GM12878 (cell line): Measurements from ENCODE around the gene CXCL8. TPM values are rescaled to one million over a fixed set of nuclear protein-coding genes. Genes with fewer than 3 reads are reported as not detected.

ENCODE experiments used
- ATAC-seq: fragments of 200-7000 bp; cut with Tn5 transposase; 3 replicates; pipeline ENCODE4 v1.9.1; 2020; ENCODE audit warnings: mild to moderate bottlenecking, moderate library complexity
- BruUV-seq: library from RNA; stranded (reverse); fragments of 400-500 nt; replicated peaks from 2 replicates; lab custom pipeline; 2021; lab: Mats Ljungman, UMichigan
- CTCF ChIA-PET: fragments of 300-600 bp; sonication (Branson Sonifier 250); formaldehyde crosslinking; extraction: SDS; loops from one replicate; lab custom pipeline; 2021; ENCODE audit warnings: inconsistent platforms; lab: Yijun Ruan, JAX
- POLR2A ChIA-PET: fragments of 350-600 bp; formaldehyde crosslinking; extraction: SDS; loops from one replicate; lab custom pipeline; 2021; ENCODE audit warnings: inconsistent platforms; lab: Charles Lee
- RAD21 ChIA-PET: fragments of 300-600 bp; sonication (Branson Sonifier 250); formaldehyde crosslinking; loops from one replicate; lab custom pipeline; 2023; ENCODE audit warnings: antibody characterized with exemption; ENCODE audit not compliant: unreplicated experiment; lab: Charles Lee
- SMC1A ChIA-PET: fragments of 300-600 bp; sonication (Branson Sonifier 250); formaldehyde crosslinking; loops from one replicate; lab custom pipeline; 2023; ENCODE audit not compliant: unreplicated experiment, uncharacterized antibody; lab: Charles Lee
- DNase-seq: peaks from one replicate; pipeline ENCODE4 v3.0.0-alpha.2; 2011; ENCODE audit warnings: low read depth, low spot score
- FAIRE-seq: peaks from 3 replicates; lab custom pipeline; 2011; peaks lifted over from hg19 to GRCh38; lab: Jason Lieb, UNC
- H2AFZ ChIP-seq: 2 replicates; pipeline ENCODE4 v1.6.0; 2011; ENCODE audit warnings: low read depth, low read length, control low read depth; ENCODE audit not compliant: control insufficient read depth
- H3K27ac ChIP-seq: 2 replicates; pipeline ENCODE4 v1.5.1; 2011; ENCODE audit warnings: control low read depth; ENCODE audit not compliant: control insufficient read depth, insufficient read depth
- H3K27me3 ChIP-seq, 2 experiments: replicated peaks in 1 of 2; 2 replicates each; pipeline versions ENCODE4 v1.6.0 to v1.6.1; 2011; ENCODE audit warnings: low read length in 1 of 2; ENCODE audit not compliant: control insufficient read depth in 2 of 2, insufficient read depth in 2 of 2
- H3K36me3 ChIP-seq, 2 experiments: 2 replicates each; pipeline ENCODE4 v1.5.1; 2011; ENCODE audit warnings: low read length in 1 of 2; ENCODE audit not compliant: control insufficient read depth in 2 of 2, insufficient read depth in 2 of 2
- H3K4me1 ChIP-seq: 2 replicates; pipeline ENCODE4 v1.6.1; 2011; ENCODE audit warnings: mild to moderate bottlenecking, low read length, moderate library complexity, mixed read lengths; ENCODE audit not compliant: control insufficient read depth, insufficient read depth
- H3K4me2 ChIP-seq: 2 replicates; pipeline ENCODE4 v1.6.0; 2011; ENCODE audit warnings: control low read depth; ENCODE audit not compliant: control insufficient read depth, insufficient read depth
- H3K4me3 ChIP-seq: fragments of 200-600 bp; sonication (generic); 2 replicates; pipeline ENCODE4 v1.5.1; 2016
- H3K79me2 ChIP-seq: 2 replicates; pipeline ENCODE4 v1.6.0; 2011; ENCODE audit warnings: low read length; ENCODE audit not compliant: control insufficient read depth, insufficient read depth
- H3K9ac ChIP-seq: 2 replicates; pipeline ENCODE4 v1.8.0; 2011; ENCODE audit warnings: low read length, control low read depth, mixed read lengths; ENCODE audit not compliant: control insufficient read depth, insufficient read depth
- H3K9me3 ChIP-seq: replicated peaks from 3 replicates; pipeline ENCODE4 v1.5.1; 2011; ENCODE audit warnings: mild to moderate bottlenecking, low read length; ENCODE audit not compliant: control insufficient read depth, insufficient read depth
- H4K20me1 ChIP-seq: 2 replicates; pipeline ENCODE4 v1.6.0; 2011; ENCODE audit not compliant: control insufficient read depth, insufficient read depth
- CEBPB ChIP-seq, 2 experiments: fragments of 150-350 bp in 1 of 2; IDR thresholded peaks; 2 replicates each; pipeline ENCODE4 v1.6.1; 2012 to 2014; ENCODE audit warnings: low read depth in 2 of 2, low read length in 2 of 2, borderline replicate concordance in 1 of 2, inconsistent platforms in 1 of 2
- ETV6 ChIP-seq, 2 experiments: fragments of 450-650 bp in 1 of 2; IDR thresholded peaks in 1 of 2; conservative IDR thresholded peaks in 1 of 2; 2 replicates each; pipeline ENCODE4 v1.6.1; 2014; ENCODE audit warnings: antibody characterized with exemption in 1 of 2, borderline replicate concordance in 1 of 2, low read depth in 1 of 2, mild to moderate bottlenecking in 1 of 2, moderate library complexity in 1 of 2
- JUNB ChIP-seq: IDR thresholded peaks from 2 replicates; pipeline ENCODE4 v1.6.1; 2016; ENCODE audit warnings: antibody characterized with exemption, mild to moderate bottlenecking
- MTA2 ChIP-seq: fragments of 450-650 bp; IDR thresholded peaks from 2 replicates; pipeline ENCODE4 v1.6.1; 2016; ENCODE audit warnings: low read depth, mild to moderate bottlenecking, moderate library complexity
- SMAD5 ChIP-seq: IDR thresholded peaks from 2 replicates; pipeline ENCODE4 v1.6.1; 2016; ENCODE audit warnings: antibody characterized with exemption, low read depth
- TAF1 ChIP-seq: IDR thresholded peaks from 2 replicates; pipeline ENCODE4 v1.6.1; 2011; ENCODE audit warnings: mild to moderate bottlenecking, low read depth, low read length, borderline replicate concordance
- WGBS: methylation state at CpG from one replicate; pipeline ENCODE4 v1.1.6; 2016; ENCODE audit warnings: low lambda C conversion rate; ENCODE audit not compliant: insufficient replicate concordance, insufficient coverage; ENCODE audit errors: missing lambda C conversion rate; 5-methylcytosine and 5-hydroxymethylcytosine counted together
- in situ Hi-C: fragments of 300-500 bp; cut with MboI; formaldehyde crosslinking; loops from 9 replicates; pipeline ENCODE4 v1.14.3; 2018; ENCODE audit warnings: mixed read lengths
- intact Hi-C: fragments of 100-400 bp; cut with micrococcal nuclease; formaldehyde crosslinking; loops from one replicate; pipeline ENCODE4 v1.14.2; 2022; ENCODE audit not compliant: unreplicated experiment
- polyA plus RNA-seq, 11 experiments: library from polyadenylated mRNA; depleted of rRNA in 4 of 11; unstranded in 6 of 11; stranded (reverse) in 5 of 11; fragments of >200 nt; fragmentation: Nextera tagmentation in 4 of 11; fragmentation: Illumina TruSeq in 1 of 11; extraction: Ambion mirVana in 4 of 11; extraction: Trizol in 1 of 11; gene quantifications; 1 replicate in 1 of 11; 2 replicates in 10 of 11; pipeline versions ENCODE4 v1.2.1 to v1.2.3, GENCODE V29; 2011 to 2016; ENCODE audit warnings: inconsistent platforms in 2 of 11, missing spikeins in 2 of 11, low read depth in 1 of 11
- total RNA-seq, 4 experiments: library from RNA; depleted of rRNA in 3 of 4; stranded (reverse); fragments of >200 nt in 3 of 4; fragmentation: Illumina TruSeq in 1 of 4; extraction: Trizol in 1 of 4; gene quantifications; 2 replicates each; pipeline versions ENCODE4 v1.2.1 to v1.2.3, GENCODE V29; 2013 to 2021
- TF ChIP-seq, protein P1 (sequence below): fragments of 450-650 bp; formaldehyde crosslinking; IDR thresholded peaks from 2 replicates; pipeline ENCODE4 v1.5.0; 2022; ENCODE audit warnings: mild to moderate bottlenecking, missing genetic modification characterization

The CXCL8 gene
- total and polyA plus RNA-seq, 10 of the 15 experiments (the other 5 are each of a cell fraction or from before 2014, with no cell fraction given) = 0.09 to 0.36 (median 0.19) TPM; not detected in 1

GRCh38 chr4:73703320-73703719 is 37.0 kb upstream of the CXCL8 start:
- no peaks in the 10 kb centered on the region for H4K20me1 ChIP-seq
- no peak overlapping the region for H3K4me3 ChIP-seq
- no peak for ATAC-seq
- DNase-seq = no peak
- no peak for FAIRE-seq
- H3K4me2 ChIP-seq = no peak overlapping the region
- no peaks in the 10 kb centered on the region for H3K36me3 ChIP-seq
- intact Hi-C loops = no loop called here
- TF ChIP-seq MTA2 (no peak), JUNB (no peak), ETV6 (conservative IDR thresholded peaks at IDR 0.05 in 1 of 2, IDR thresholded peaks at IDR 0.05 in 1 of 2; ENCODE audit: borderline replicate concordance in 1 of 2, low read depth in 1 of 2) (no peak), SMAD5 (no peak), TAF1 (no peak)
- ChIA-PET POLR2A (no interaction called here), SMC1A (no interaction called here), RAD21 (no interaction called here), CTCF (no interaction called here)
- no peak overlapping the region for H3K27ac ChIP-seq
- in situ Hi-C loops = no loop called here
- H2AFZ ChIP-seq = no peak overlapping the region
- 6% methylated on average over 1 of the region's 1 CpG for WGBS
- no TSS peak for BruUV-seq
- H3K9ac ChIP-seq = no peak overlapping the region
- H3K4me1 ChIP-seq = no peaks in the 10 kb centered on the region
- no peaks in the 10 kb centered on the region for H3K9me3 ChIP-seq
- no peaks in the 10 kb centered on the region for H3K79me2 ChIP-seq
- H3K27me3 ChIP-seq = no peaks in the 10 kb centered on the region; a peak in 1 of 4 replicates

DNA sequence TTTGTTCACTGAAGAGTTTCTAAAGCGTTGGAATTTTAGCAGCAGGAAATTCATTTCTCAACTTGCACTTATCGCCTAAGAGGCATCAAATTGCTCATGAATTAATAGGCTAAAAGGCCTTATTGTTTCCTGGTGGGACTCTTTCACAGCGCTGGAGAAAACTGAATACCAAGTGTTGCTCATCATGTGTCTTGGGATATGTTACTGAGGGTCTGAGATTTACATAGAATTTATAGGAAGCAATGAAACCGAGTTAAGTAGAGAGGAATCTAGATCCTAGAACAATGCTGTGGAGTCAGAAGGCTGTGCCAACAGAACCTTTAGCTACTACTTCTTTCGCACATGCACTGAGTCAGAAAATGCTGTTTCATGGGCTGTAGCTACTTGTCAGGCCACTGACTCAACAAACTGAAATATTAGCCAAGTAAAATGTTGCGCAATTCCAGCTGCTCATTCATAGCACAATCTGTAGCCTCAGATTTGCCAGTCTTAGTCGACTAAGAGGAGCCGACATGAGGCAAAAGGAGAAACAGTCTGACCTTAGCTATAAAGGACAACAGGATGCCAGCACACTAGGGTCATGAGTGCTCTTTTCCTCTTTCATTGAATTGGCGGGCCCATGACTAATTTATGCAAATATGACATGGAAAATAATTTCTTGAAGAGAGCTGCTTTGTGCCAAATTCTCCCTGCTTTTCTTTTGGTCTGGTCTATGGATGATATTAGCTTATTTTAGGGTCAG is 35.9 kb upstream of the CXCL8 start:
- intact Hi-C loops (no loop called here), in situ Hi-C loops (no loop called here)
- Histone ChIP-seq H3K27me3 (no peaks in the 10 kb centered on the region; a peak in 2 of 4 replicates), H3K4me3 (no peak overlapping the region), H3K4me1 (no peaks in the 10 kb centered on the region), H3K27ac (no peak overlapping the region), H3K9ac (no peak overlapping the region), H2AFZ (no peak overlapping the region), H3K9me3 (no peaks in the 10 kb centered on the region), H3K36me3 (no peaks in the 10 kb centered on the region), H3K79me2 (no peaks in the 10 kb centered on the region), H3K4me2 (no peak overlapping the region), H4K20me1 (no peaks in the 10 kb centered on the region)
- BruUV-seq = no TSS peak
- DNase-seq = no peak
- ChIA-PET SMC1A (interaction anchor here (0.9 kb wide), 1 partner anchor 8 kb away, joined by 4 read pairs; no protein-coding TSS in a partner anchor), POLR2A (no interaction called here), RAD21 (no interaction called here), CTCF (interaction anchor here (1.1 to 1.6 kb wide), 3 partner anchors 25 to 160 kb away, joined by 3 to 5 read pairs (median 5); no protein-coding TSS in a partner anchor)
- 16% methylated on average over 9 of the region's 9 CpGs for WGBS
- TF ChIP-seq CEBPB (IDR thresholded peaks at IDR 0.05; ENCODE audit: borderline replicate concordance in 1 of 2, low read depth in 2 of 2, low read length in 2 of 2) = peak in 1 of 2 experiments; percentile 71; a peak in 1 of 4 replicates
- TF ChIP-seq, protein P1, sequence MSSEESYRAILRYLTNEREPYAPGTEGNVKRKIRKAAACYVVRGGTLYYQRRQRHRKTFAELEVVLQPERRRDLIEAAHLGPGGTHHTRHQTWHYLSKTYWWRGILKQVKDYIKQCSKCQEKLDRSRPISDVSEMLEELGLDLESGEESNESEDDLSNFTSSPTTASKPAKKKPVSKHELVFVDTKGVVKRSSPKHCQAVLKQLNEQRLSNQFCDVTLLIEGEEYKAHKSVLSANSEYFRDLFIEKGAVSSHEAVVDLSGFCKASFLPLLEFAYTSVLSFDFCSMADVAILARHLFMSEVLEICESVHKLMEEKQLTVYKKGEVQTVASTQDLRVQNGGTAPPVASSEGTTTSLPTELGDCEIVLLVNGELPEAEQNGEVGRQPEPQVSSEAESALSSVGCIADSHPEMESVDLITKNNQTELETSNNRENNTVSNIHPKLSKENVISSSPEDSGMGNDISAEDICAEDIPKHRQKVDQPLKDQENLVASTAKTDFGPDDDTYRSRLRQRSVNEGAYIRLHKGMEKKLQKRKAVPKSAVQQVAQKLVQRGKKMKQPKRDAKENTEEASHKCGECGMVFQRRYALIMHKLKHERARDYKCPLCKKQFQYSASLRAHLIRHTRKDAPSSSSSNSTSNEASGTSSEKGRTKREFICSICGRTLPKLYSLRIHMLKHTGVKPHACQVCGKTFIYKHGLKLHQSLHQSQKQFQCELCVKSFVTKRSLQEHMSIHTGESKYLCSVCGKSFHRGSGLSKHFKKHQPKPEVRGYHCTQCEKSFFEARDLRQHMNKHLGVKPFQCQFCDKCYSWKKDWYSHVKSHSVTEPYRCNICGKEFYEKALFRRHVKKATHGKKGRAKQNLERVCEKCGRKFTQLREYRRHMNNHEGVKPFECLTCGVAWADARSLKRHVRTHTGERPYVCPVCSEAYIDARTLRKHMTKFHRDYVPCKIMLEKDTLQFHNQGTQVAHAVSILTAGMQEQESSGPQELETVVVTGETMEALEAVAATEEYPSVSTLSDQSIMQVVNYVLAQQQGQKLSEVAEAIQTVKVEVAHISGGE = no peak
- ATAC-seq = no peak
- FAIRE-seq = no peak
